ENCODE data around the gene QRICH1.

The QRICH1 gene

DNA sequence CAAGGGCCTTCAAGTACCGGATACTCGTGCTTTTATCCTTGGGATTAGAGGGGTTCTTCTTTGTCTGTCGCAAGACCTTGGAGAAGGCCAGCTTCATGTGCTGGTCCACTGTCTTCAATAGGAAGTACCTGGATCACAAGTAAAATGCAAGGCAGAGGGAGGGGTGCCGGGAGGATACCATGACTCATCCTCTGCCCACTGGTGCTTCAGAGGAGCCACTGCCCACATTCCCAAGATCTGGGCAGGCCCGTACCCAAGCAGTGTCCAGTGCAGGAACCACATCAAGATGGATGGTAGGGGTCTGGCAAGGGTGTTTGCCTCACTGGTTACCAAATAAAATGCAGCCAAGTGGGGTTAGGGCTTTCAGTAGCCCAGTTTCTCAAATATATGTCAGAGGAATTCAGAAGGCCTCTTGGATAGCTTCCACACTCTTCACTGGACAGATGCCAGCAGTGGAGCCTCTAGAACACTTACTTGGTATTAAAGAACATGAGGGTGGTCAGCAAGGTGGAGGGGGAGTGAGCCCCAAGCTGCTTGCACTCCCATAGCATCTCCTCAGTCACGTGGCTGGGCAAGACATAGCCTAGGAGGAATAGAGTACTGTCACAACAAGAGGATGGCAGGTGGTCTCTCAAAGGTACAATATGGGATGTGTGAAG is 61.1 kb downstream of the QRICH1 start:
- DNase-seq (ENCODE audit: low read depth) = no peak

DNA sequence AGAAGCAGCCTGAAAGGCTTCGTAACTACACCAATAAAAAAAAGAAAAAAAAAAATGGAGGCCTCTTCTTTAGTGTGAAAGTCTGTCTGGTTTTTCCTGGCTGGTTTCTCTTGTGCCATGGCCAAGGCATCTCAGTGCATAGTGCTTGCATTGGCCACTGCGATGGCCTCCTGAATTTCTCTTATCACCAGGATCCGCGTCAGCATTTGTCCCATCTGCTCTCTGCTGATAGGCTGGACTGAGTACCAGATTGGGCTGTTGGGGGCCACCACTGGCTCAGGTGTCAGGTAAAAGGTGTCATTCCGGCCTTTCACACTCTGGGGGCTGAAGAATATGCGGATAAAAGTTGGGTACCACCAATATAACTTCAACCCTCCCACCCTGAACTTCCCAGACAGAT is 63.5 kb downstream of the QRICH1 start:
- DNase-seq (ENCODE audit: low read depth) = no peak

DNA sequence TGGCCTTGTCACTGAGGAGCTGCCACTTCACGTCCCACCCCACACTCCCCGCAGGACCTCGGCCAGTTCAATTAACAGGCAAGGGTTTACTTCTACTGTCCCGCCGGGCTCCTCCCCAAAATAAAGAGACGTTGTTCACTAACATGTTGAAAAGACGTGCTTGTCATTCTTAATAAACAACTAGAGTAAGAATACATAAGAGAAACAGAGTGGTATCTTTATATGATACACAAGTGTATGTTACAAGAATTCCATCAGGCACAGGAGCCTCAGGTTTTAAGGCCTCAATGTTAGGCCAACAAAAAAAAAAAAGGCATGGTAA is 64.3 kb downstream of the QRICH1 start:
- no peak for DNase-seq (ENCODE audit: low read depth)

DNA sequence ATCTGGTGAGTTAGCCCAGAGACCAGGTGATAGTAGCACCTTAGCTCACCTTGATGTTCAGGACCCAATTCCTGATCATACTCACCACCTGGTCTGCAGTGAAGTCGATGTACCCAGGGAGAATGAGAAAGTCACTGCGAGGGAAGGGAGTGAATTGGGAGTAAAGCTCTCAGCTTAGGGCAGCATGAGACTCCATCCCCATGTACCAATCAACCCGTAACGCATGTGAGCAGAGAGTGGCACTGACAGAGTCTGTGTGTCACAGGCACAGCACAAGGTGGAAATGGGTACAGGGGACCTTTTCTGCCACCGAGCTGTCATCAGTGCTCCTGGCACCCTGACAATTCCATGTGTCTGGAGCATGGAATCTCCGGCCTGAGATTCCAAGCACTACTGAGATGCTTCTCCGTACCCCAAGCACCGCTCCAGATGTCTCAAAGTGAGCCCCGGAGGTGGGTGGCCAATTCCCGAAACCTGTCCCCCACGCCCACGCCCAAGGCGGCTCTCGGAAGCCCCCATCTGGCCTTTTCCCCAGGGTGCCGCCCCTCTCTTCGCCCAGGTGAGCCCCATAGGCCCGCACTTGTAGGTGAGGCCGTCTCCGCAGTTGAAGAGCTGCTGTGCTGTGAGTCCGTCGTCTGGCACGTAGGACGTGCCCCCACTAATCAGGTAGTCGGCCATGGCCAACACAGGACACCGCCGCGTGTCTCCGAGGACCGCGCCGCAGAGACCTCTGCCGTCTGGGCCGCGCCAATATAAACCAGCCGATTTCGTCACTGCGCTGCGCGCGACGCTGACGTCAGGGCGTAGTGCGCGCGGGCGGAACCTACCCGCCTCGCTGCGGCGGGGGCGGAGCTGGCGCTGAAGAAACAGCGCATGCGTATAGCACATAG is 65.0 kb downstream of the QRICH1 start, which contains the start of gene IMPDH2:
Gene IMPDH2, minus strand, starts transcription at position 726 of the 890 bp plus-strand sequence. Its CDS starts 48 bp downstream, at position 678.
- peak; percentile 90 for DNase-seq (ENCODE audit: low read depth)

DNA sequence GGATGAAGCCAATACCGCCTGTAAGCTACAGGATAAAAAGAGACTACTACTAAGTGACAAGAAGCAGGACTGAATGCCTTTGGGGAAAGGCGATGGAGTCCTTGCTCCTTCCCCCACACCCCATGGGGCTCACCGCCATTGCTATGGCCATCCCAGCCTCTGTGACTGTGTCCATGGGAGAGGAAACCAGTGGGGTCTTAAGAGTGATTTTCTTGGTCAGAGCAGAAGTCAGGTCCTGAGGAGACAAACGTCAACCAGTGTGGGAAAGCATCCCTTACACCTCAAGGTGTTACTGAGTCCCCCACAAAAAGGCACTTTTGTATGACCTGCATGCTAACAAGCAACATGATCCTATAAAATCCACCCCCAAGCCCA is 65.6 kb downstream of the QRICH1 start:
- DNase-seq (ENCODE audit: low read depth) = no peak

DNA sequence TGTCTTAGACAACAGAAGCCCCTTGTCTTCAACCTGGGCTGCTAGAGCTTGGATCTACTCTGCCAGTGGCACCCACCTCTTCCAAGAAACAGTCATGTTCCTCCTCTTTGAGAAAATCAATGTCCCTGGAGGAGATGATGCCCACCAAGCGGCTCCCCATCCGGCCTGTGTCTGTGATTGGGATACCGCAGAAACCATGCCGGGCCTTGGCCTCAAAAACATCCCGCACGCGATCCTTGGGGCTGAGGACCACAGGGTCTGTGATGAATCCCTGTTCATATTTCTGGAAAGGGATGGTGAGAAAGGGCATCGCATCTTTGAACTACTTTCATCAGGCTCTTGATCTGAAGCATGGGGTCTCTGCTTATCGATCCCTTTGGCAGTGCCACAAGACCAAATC is 66.2 kb downstream of the QRICH1 start:
- no peak for DNase-seq (ENCODE audit: low read depth)

DNA sequence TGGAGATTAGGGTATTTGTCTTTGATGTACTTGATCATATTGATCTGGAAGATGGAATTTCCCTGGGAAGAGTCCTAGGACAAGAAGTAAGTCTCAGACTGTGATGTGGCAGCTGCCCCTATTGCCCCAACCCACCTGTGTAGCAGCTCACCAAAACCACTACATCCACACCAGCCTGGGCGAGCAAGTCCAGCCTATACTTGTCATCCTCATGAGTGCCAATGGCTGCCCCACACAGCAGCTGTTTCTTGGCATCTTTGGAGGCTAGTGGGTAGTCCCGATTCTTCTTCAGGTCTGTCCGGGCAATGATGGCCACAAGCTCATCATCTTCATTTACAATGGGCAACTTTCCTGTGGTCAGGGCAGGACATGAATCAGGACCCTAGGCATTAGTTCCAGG is 67.3 kb downstream of the QRICH1 start:
- no peak for DNase-seq (ENCODE audit: low read depth)

DNA sequence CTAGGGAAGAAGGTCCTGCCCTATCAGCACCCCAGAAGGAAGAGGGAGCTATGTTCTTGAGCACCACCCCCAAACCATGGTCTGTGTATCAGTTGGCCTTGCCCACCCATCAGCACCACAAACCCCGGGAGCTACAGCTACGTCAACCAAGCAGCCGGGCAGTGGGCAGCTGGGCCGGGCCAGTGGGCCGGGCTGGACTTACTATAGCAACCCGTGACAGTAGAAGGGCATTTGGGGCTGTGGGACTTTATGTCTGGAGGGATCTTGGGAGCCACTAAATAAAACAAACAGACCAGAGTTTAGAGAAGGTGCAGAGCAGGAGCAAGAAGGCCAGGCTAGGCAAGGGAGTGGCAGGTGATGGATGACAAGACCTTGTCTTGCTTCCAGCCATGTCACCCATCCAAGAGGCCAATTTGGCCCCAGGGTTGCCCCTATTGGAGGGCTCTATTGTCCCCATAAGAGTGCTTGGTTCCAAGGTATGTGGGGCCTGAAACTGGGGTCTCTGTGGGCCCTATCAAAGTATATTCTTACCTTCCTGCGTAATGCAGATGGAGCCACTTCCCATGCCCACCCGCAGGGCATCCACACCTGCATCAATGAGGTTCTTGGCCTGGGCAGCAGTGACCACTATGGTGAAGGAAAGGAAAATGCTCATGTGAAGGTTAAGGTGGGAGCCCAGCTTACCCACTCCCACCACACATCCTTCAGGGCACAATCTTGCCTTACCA is 67.9 kb downstream of the QRICH1 start:
- DNase-seq (ENCODE audit: low read depth) = no peak

DNA sequence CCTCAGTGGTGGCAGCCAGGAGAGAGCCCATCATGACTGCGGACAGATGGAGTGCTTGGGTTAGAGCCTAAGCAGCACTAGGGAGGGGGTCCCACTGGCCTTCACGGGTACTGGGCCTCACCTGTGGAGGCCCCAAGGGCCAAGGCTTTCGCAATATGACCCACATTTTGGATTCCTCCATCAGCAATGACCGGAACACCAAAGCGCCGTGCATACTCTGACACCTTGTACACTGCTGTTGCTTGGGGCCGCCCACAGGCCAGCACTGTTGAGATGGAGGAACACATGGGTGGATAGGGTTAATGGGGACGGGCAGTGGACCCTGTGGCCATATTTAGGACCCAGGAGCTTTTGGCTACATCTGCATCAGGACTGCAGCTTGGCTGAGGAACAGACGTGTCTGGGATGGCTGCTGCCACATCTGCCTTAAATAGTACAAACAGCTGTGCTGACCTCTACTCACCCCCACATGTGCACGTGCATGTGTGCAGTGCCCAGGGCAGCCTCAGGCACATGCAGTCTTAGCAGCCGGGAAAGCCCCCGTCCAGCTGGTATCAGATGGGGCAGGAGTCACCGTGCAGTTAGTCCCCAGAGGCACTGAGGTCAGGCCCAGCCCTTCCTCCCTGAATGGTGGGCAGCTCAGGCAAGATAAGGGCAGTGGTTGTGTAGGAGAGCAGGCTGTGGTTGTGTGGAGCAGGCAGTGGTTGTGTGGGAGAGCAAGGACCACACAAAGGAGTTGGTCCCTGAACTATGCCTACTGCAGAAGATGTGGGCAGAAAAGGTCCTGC is 68.7 kb downstream of the QRICH1 start:
- DNase-seq (ENCODE audit: low read depth) = no peak

DNA sequence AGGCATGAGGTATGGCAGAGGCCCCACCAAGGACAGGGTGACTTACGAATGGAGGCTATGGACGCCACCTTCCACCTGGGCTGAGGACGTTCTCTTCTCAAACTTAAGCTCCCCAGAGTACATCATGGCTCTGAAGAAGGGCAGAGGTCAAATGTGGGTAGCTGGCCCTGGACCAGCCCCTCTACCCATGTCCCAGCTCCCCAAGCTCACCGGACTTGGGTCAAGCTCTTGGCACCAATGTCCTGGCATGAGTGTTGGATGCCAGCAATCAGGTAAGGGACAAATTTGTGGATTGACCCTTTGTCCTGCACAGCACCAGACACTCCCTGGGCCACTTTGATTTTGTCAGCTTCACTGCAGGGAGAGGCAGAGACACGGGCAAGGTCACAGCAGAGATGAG is 69.4 kb downstream of the QRICH1 start:
- no peak for DNase-seq (ENCODE audit: low read depth)

DNA sequence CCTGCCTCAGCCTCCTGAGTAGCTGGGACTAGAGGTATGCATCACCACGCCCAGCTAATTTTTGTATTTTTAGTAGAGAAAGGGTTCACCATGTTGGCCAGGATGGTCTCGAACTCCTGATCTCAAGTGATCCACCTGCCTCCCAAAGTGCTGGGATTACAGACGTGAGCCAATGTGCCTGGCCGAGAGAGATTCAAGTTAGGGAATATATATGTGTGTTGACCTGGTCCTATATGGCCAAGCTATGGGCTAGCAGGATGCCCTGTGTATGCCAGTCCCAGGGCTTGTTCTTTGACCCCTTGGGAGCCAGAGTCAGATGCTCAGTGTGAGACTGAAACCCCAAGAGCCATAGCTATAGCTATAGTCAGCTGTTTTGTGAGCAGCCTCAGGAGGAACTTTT is 70.1 kb downstream of the QRICH1 start:
- DNase-seq (ENCODE audit: low read depth) = no peak

DNA sequence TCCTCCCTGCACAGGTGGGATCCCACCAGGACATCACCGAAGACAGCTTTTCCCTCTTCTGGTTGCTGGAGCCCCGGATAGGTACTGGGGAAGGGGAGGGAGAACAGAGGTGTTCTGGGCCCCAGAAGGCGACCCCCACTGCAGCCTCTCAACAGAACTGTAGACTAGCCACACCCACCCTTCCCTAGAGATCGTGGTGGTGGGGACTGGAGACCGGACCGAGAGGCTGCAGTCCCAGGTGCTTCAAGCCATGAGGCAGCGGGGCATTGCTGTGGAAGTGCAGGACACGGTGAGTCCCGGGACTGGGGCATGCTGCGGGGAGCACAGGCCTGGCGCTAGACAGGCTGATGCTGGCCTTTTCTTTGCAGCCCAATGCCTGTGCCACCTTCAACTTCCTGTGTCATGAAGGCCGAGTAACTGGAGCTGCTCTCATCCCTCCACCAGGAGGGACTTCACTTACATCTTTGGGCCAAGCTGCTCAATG is 71.1 kb downstream of the QRICH1 start:
- no peak for DNase-seq (ENCODE audit: low read depth)

DNA sequence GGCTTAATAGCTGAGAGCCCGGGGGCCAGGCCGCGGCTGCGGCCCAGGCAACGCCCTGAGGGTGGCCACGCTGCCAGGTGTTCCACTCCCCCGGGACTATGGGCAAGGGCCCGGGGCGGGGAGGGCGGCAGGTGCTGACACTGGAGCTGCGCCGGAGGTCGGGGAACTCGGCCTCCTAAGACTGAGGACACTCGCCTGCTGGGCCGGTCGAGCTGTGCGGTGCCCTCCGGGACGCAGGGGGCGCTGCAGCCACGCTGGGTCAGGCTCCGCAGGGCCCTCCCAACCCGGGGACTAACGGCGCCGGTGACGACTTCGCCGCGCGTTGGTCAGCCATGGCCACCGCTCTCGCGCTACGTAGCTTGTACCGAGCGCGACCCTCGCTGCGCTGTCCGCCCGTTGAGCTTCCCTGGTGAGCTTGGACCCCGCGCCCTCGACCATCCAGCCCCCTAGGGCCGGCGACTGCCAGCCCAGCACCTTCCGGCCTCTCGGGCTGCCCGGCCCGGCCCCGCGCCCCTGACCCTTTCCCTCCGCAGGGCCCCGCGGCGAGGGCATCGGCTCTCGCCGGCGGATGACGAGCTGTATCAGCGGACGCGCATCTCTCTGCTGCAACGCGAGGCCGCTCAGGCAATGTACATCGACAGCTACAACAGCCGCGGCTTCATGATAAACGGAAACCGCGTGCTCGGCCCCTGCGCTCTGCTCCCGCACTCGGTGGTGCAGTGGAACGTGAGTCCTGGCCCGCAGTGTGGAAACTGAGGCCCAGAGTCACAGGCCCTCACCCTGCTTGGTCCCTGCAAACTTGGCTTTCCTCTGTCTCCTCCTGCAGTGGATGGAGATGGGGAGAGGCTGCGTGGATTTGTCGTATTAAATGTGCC is 71.8 kb downstream of the QRICH1 start, which contains the start of gene NDUFAF3:
Gene NDUFAF3, plus strand, starts transcription at position 309 of the 875 bp plus-strand sequence. Its CDS starts 24 bp downstream, at position 333.
- peak; percentile 87 for DNase-seq (ENCODE audit: low read depth)

DNA sequence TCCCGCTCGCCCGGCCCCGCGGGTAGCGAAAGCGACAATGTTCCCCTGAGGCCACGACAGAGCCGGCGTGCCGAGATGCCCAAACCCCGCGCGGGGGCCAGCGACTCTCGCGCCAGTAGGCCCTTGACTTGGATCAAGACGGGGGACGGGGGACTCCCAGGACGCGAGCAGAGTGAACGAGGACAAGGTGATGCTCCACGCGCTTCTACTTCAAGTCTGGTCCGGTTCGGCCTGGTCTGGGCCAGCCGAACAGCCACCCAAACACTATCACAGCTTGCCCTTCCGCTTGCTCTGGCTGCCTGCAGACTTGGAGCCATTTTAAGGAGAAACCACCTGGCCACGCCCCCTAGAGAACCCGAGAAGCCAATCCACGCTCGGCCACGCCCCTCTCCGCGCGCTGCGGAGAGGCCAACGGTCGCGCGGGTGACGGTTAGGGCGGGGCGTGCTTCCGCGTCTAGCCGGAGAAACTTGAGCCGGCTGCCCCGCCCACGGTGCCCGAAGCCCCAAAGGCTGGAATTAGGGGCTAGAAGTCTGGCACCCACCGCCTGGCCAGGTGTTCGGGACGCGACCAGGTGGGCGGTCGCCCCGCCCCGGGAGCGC is 72.6 kb downstream of the QRICH1 start:
- peak; percentile 97 for DNase-seq (ENCODE audit: low read depth)

DNA sequence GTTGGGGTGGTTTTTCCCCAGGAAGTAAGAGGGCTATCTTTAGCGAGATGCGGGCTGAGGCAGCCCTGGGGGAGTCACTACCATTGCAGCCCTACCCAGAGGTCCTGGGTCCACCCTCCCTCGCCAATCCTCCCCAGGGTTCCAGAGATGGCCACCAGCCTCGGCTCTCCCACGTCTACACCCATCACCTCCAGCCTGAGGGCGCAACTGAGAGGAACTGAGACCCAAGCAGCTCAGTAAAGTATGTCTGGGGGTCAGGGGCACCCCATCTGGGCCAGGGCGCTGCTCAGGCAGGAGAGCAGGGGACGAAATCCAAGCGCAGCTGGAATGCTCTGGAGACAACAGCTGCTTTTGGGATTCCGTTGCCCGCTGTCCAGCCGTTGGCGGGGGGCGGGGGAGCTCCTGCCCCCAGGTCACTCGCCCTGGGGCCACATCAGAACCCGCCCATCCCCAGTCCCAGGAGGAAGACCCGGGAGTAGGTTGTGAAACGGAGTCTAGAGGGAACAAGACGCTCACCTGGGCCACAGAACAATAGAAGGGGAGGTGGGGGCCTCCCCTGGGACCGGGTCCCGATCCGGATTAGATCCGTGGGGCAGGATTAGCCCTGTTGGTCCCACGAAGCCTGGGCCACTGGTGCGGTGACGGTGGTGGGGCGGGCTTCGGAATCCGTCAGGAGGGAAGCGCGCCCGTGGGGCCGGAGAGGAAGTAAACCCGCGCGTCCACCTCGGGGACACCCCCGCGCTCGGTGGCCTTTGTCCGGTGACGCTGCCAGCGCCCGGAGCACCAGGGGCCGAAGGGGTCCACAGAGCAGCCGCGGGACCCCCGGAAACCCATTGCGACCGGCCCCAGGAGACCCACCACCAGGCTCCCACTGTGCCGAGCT is 73.3 kb downstream of the QRICH1 start:
- DNase-seq (ENCODE audit: low read depth) = no peak

DNA sequence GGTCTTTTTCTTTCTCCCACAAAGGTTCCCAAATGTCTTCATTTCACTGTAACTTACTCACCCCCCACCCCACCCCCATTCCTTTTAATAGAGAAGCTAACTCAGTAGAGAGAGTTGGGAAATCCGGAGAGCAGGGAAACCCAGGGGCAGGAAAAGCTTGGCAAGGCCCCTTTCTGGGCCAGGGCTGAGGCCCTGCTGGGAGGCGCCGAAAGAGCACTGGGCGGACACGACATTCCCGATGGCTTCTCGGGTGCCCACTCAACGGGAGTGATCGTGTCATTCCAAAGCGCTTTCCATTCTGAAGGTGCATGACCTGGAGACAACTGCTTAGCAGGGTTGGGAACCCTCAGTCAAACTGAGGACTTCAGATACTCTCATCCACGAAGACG is 73.9 kb downstream of the QRICH1 start:
- no peak for DNase-seq (ENCODE audit: low read depth)

DNA sequence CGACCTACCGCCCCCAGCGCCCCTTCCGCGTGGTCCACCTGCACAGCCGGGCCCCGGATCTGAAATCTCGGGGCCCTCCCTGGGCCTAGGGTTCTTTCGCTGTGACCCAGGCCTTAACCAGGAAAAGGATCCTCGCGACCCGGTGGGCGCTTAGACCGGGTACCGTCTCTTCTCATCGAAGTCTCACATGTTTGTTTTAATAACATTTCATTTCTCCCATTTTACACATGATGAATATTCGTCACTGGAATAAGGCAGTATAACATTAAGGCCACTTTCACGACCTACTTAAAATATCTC is 75.2 kb downstream of the QRICH1 start:
- DNase-seq (ENCODE audit: low read depth) = no peak

DNA sequence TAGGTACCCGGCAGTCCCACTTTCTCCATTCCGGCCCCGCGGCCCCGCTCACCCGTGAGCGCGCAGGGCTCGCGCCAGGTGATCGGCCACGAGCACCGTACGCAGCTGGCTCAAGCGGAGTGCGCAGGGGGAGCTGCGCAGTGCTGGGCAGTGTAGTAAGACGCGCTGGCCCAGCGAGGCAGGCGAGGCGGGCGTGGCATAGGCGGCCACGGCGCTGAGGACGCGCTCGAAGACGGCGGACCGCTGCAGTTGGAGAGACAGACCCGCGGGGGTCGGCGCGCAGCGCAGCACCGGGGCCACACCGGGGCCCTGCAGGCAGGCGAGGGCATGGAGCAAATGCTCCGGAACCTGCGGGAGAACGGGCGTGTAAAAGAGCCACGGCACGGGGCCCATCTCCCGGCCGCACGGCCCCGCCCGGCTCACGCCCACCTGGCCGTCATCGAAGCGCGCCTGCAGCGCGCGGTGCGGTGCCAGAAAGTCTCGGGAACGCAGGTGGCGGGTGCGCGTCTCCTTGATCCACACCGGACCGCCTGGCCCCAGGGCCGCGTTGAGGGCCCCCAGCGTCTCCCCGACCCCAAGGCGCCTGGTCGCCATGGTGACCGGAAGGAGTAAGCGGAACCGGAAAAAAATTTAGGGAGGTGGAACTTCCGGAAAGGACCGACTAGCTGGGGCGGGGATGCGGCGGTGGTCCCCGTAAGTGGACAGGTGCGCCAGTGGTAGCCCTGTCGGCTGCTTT is 75.7 kb downstream of the QRICH1 start, which contains the start of gene DALRD3:
Gene DALRD3, minus strand, starts transcription at position 610 of the 736 bp plus-strand sequence. Its CDS starts 16 bp downstream, at position 594.
- peak; percentile 26 for DNase-seq (ENCODE audit: low read depth)

Measured in activated T-helper 1 cell treated with Interleukin-2 at 50 U/mL for 16 hours (primary cell).